CD4-positive, alpha-beta T cell treated with Interleukin-6 for 4 hours (primary cell): ENCODE measurements around the gene ZNF264.
"Not testable (repeated sequence)": the region's sequence is repeated elsewhere in the genome, so short reads cannot be mapped to it uniquely, and the experiment has no call there.

Source experiments
- DNase-seq: peaks from one replicate; pipeline ENCODE4 v3.0.0-alpha.2; 2020; ENCODE audit warnings: mixed read lengths

ZNF264 gene

GRCh38 chr19:57245959-57246358 is 54.7 kb downstream of the ZNF264 start:
- no peak for DNase-seq

- DNase-seq, result no peak
These were observed 57.3 kb downstream of the ZNF264 start for GRCh38 chr19:57248646-57249045.

DNA sequence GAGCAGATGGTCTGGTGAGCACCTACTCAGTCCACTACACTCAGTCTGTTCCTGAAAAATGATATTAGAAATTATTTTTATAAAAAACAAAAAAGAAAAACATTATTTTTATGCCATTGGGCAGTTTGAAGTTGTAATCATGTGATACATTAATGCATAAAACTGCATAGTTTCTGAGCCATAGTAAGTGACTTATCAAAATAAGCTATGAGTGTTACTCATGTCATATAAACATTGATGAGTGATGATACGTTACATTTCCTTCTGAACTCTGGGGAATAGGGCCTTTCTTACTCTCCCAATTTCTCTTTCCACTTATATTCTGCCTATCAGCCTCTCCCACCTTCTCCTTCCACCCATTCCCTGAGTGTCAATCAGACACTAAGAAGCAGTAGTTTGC is 58.0 kb downstream of the ZNF264 start:
- no peak for DNase-seq

DNA sequence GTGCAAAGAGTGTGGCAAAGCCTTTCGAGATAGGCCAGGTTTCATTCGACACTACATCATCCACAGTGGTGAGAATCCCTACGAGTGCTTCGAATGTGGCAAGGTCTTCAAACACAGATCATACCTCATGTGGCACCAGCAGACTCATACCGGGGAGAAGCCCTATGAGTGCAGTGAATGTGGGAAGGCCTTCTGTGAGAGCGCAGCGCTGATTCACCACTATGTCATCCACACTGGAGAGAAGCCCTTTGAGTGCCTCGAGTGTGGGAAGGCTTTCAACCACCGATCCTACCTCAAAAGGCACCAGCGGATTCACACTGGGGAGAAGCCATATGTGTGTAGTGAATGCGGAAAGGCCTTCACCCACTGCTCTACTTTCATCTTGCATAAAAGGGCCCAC is 62.5 kb downstream of the ZNF264 start:
- not testable (repeated sequence) for DNase-seq

- DNase-seq, result no peak
These were observed 70.7 kb downstream of the ZNF264 start for GRCh38 chr19:57262044-57262443.

DNA sequence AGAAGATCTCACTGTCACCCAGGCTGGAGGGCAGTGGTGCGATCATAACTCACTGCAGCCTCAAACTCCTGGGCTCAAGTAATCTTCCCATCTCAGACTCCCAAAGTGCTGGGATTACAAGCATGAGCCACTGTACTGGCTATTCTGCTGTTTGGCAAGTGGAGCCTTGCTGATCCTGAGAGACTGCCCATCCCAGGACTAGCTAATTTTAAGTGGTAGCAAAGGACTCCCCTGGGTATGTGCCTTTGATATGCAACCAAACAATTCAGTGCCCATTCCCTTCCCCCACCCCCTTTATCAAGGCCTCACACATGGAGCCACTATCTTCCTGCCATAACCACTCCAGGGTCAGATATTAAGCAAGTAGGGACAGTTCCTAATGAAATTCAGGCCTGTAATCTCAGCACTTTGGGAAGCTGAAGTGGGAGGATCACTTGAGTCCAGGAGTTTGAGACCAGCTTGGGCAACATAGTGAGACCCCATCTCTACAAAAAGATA is 72.0 kb downstream of the ZNF264 start:
- no peak for DNase-seq

DNA sequence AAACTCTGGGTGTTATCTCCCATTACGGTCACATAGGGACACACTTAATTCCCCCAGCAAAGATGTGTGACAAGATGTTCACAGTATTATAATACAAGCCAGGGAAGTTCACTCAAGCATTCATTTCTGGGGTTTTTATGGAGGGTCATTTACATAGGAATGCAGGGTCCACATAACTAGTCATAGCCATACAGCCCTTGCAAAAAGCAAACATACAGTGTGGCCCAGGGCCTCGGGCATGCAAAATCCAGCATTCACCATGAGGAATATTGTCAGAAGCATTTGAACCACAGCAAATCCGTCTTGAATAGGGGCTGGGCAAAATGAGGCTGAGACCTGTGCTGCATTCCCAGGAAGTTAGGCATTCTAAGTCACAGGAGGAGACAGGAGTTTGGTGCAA is 76.0 kb downstream of the ZNF264 start:
- no peak for DNase-seq

DNA sequence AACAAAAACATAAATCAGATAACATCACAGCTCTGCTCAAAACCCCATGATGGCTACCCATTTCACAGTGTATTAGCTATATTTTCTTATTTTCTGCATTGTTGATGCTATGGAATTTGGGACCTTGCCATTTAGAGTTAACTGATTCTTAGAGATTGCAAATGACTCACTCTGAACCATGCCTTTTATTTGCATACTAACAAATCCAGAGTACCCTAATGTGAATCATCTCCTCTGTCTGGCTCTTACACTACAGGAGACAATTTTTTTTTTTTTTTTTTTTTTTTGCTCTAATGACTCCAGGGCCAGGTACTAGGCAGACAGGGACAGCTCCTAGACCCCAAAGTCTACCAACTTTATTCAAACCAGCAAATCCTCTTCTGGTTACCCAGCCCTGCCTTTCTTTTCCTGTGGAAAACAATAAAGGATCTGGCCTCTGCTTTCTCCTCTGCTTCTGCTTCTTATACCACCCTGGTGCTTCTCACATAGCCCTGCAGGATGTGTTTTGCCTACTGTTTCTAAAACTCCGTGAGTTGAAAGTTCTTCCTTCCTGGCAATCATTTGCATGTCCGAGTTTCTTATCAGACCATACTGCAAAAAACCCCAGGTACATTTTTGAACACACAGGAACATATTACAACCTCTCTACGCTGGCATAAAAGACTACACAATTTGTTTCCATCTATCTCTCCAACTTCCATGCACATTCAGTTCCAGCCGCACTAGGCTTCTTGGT is 78.4 kb downstream of the ZNF264 start:
- no peak for DNase-seq

GRCh38 chr19:57271280-57271679 is 80.0 kb downstream of the ZNF264 start:
- no peak for DNase-seq
